Activated CD8-positive, alpha-beta memory T cell treated with anti-CD3 and anti-CD28 coated beads for 36 hours (primary cell): ENCODE data around the gene NLRX1. TPM values are rescaled to one million over a fixed set of nuclear protein-coding genes. Genes with fewer than 3 reads are reported as not detected.
"Not testable (repeated sequence)": the region's sequence is repeated elsewhere in the genome, so short reads cannot be mapped to it uniquely, and the experiment has no call there.

Experiments
- CTCF ChIA-PET: fragments of 350-600 bp; sonication (Branson Sonifier 250); formaldehyde crosslinking; loops from one replicate; lab custom pipeline; 2021; ENCODE audit warnings: antibody characterized with exemption; lab: Charles Lee
- POLR2A ChIA-PET: fragments of 350-600 bp; sonication (Branson Sonifier 250); formaldehyde crosslinking; loops from one replicate; lab custom pipeline; 2021; ENCODE audit warnings: antibody characterized with exemption; lab: Charles Lee
- total RNA-seq, 2 experiments: library from RNA; stranded (reverse); gene quantifications; one replicate each; pipeline ENCODE4 v1.2.3, GENCODE V29; 2021

The NLRX1 gene
- total RNA-seq, 2 experiments from 2014 or later = 18.2 TPM

- POLR2A ChIA-PET = no interaction called here
- CTCF ChIA-PET = interaction anchor here (1.0 to 1.1 kb wide), 2 partner anchors 14 to 20 kb away, joined by 3 to 5 read pairs; no protein-coding TSS in a partner anchor
These were observed 19.3 kb upstream of the NLRX1 start, which contains the start of gene ABCG4 for GRCh38 chr11:119149018-119149785. ABCG4 (plus strand) TSS chr11:119149052; CDS start chr11:119149966, 914 bp downstream.

- CTCF ChIA-PET = interaction anchor here (1.1 to 1.3 kb wide), 2 partner anchors 10 kb away, joined by 3 to 5 read pairs; no protein-coding TSS in a partner anchor
These were observed 18.7 kb upstream of the NLRX1 start for GRCh38 chr11:119149786-119150275.

GRCh38 chr11:119152043-119152442 lies 16.5 kb upstream of the NLRX1 start:
- POLR2A ChIA-PET = no interaction called here
- CTCF ChIA-PET = interaction anchor here (1.0 to 2.2 kb wide), 2 partner anchors 11 to 16 kb away, joined by 3 to 5 read pairs; no protein-coding TSS in a partner anchor

More at GRCh38 chr11:119149786-119150275, 18.7 kb upstream of the NLRX1 start:
- POLR2A ChIA-PET = no interaction called here

GRCh38 chr11:119152604-119153003 lies 15.9 kb upstream of the NLRX1 start:
- ChIA-PET POLR2A (no interaction called here), CTCF (interaction anchor here (0.9 to 2.2 kb wide), 2 partner anchors 12 to 172 kb away, joined by 3 to 5 read pairs; no protein-coding TSS in a partner anchor)

- POLR2A ChIA-PET = no interaction called here
These were observed 15.3 kb upstream of the NLRX1 start for GRCh38 chr11:119153049-119153818.

GRCh38 chr11:119154178-119154577 lies 14.3 kb upstream of the NLRX1 start:
- ChIA-PET POLR2A (no interaction called here), CTCF (interaction anchor here (0.6 to 1.7 kb wide), 2 partner anchors 20 to 184 kb away, joined by 4 read pairs; no protein-coding TSS in a partner anchor)

More at GRCh38 chr11:119153049-119153818, 15.3 kb upstream of the NLRX1 start:
- CTCF ChIA-PET = interaction anchor here (0.9 to 2.2 kb wide), 3 partner anchors 13 to 171 kb away, joined by 3 to 5 read pairs (median 4); no protein-coding TSS in a partner anchor

GRCh38 chr11:119155733-119156492 lies 12.6 kb upstream of the NLRX1 start:
- POLR2A ChIA-PET = no interaction called here
- CTCF ChIA-PET = no interaction called here

- CTCF ChIA-PET = interaction anchor here (1.7 kb wide), 1 partner anchor 166 kb away, joined by 4 read pairs; no protein-coding TSS in a partner anchor
- POLR2A ChIA-PET = no interaction called here
These were observed 12.0 kb upstream of the NLRX1 start for GRCh38 chr11:119156496-119156895.

- ChIA-PET POLR2A (no interaction called here), CTCF (interaction anchor here (1.7 kb wide), 1 partner anchor 166 kb away, joined by 4 read pairs; no protein-coding TSS in a partner anchor)
These were observed 11.5 kb upstream of the NLRX1 start for GRCh38 chr11:119157063-119157462.

GRCh38 chr11:119158467-119158866 lies 10.1 kb upstream of the NLRX1 start:
- ChIA-PET POLR2A (no interaction called here), CTCF (interaction anchor here (1.7 kb wide), 1 partner anchor 164 kb away, joined by 4 read pairs; no protein-coding TSS in a partner anchor)

- CTCF ChIA-PET = interaction anchor here (2.0 kb wide), 1 partner anchor 10 kb away, joined by 5 read pairs; no protein-coding TSS in a partner anchor
- POLR2A ChIA-PET = no interaction called here
These were observed 8.4 kb upstream of the NLRX1 start for GRCh38 chr11:119160151-119160550.

GRCh38 chr11:119161871-119162270 lies 6.7 kb upstream of the NLRX1 start:
- CTCF ChIA-PET = no interaction called here
- POLR2A ChIA-PET = no interaction called here

GRCh38 chr11:119166368-119167076 lies 2.0 kb upstream of the NLRX1 start:
- POLR2A ChIA-PET = no interaction called here
- CTCF ChIA-PET = interaction anchor here (0.8 to 1.0 kb wide), 2 partner anchors 31 to 32 kb away, joined by 3 to 4 read pairs; no protein-coding TSS in a partner anchor

GRCh38 chr11:119167077-119167458 lies 1.5 kb upstream of the NLRX1 start:
- CTCF ChIA-PET = interaction anchor here (0.9 to 1.0 kb wide), 2 partner anchors 15 to 30 kb away, joined by 3 to 4 read pairs; no protein-coding TSS in a partner anchor
- POLR2A ChIA-PET = not testable (repeated sequence)

GRCh38 chr11:119167933-119168332 lies 592 bp upstream of the NLRX1 start:
- ChIA-PET POLR2A (no interaction called here), CTCF (interaction anchor here (0.9 kb wide), 1 partner anchor 16 kb away, joined by 3 read pairs; no protein-coding TSS in a partner anchor)

- POLR2A ChIA-PET = interaction anchor here (0.6 to 1.2 kb wide), 8 partner anchors 9 to 140 kb away, joined by 3 to 6 read pairs (median 4); partner anchors contain the start of genes CBL and VPS11
- CTCF ChIA-PET = interaction anchor here (0.6 to 1.8 kb wide), 16 partner anchors 11 to 232 kb away, joined by 3 to 10 read pairs (median 4); partner anchors contain the start of genes ABCG4, C2CD2L, CBL and HINFP
These were observed 776 bp downstream of the NLRX1 start for GRCh38 chr11:119169282-119169719.

GRCh38 chr11:119172513-119172912 lies 4.0 kb downstream of the NLRX1 start:
- ChIA-PET POLR2A (no interaction called here), CTCF (no interaction called here)
